Measurements from ENCODE around the gene PCAT7.

The PCAT7 gene

DNA sequence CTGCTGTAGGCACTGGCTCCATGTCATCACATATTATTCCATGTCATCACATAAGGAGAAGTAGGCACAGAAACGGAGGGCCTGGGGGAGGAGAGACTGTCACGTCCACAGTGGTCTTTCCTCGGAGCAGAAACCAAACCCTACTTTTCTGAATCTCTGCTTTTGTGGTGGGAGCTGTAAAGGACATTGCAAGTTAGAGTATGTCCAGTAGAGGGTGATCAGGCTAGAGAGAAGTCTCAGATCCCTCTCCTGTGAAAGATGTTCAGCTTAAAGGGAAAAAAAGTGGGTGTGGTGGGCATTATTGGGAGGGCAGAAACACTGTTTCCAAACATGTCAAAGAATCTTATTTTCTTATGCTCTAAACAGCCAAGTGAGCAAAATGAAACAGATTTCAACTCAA lies 58.1 kb downstream of the PCAT7 start:
- no peak overlapping the region for H3K27ac ChIP-seq
- TF ChIP-seq, protein P1, sequence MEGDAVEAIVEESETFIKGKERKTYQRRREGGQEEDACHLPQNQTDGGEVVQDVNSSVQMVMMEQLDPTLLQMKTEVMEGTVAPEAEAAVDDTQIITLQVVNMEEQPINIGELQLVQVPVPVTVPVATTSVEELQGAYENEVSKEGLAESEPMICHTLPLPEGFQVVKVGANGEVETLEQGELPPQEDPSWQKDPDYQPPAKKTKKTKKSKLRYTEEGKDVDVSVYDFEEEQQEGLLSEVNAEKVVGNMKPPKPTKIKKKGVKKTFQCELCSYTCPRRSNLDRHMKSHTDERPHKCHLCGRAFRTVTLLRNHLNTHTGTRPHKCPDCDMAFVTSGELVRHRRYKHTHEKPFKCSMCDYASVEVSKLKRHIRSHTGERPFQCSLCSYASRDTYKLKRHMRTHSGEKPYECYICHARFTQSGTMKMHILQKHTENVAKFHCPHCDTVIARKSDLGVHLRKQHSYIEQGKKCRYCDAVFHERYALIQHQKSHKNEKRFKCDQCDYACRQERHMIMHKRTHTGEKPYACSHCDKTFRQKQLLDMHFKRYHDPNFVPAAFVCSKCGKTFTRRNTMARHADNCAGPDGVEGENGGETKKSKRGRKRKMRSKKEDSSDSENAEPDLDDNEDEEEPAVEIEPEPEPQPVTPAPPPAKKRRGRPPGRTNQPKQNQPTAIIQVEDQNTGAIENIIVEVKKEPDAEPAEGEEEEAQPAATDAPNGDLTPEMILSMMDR (IDR thresholded peaks at IDR 0.05): no peak
- H3K4me3 ChIP-seq: no peak overlapping the region
- DNase-seq (ENCODE audit: low spot score): no peak

GRCh38 chr9:94619026-94619425 lies 64.1 kb downstream of the PCAT7 start:
- no peak for DNase-seq (ENCODE audit: low spot score)
- Histone ChIP-seq H3K4me3 (no peak overlapping the region), H3K27ac (peak overlapping the region in 1 of 2 donors; percentile 2)
- TF ChIP-seq, protein P1 (IDR thresholded peaks at IDR 0.05): no peak

Measured in coronary artery (tissue), 2 donors.